HEK293T (cell line): ENCODE results near the gene IGF1R.

Experiments used
- CTCF ChIA-PET: fragments of 350-600 bp; formaldehyde crosslinking; extraction: SDS; loops from one replicate; lab custom pipeline; 2021; ENCODE audit warnings: antibody characterized with exemption, inconsistent platforms; lab: Yijun Ruan, JAX
- POLR2A ChIA-PET: fragments of 350-600 bp; formaldehyde crosslinking; extraction: SDS; loops from one replicate; lab custom pipeline; 2020; ENCODE audit warnings: antibody characterized with exemption, inconsistent platforms; lab: Yijun Ruan, JAX
- DNase-seq: peaks from one replicate; pipeline ENCODE4 v3.0.0; 2012; ENCODE audit warnings: mixed read lengths; ENCODE audit errors: extremely low spot score
- ARNT ChIP-seq: fragments of 450-650 bp; IDR thresholded peaks from 2 replicates; pipeline ENCODE4 v1.6.1; 2017; ENCODE audit warnings: mild to moderate bottlenecking
- BHLHE40 ChIP-seq: fragments of 450-650 bp; IDR thresholded peaks from 2 replicates; pipeline ENCODE4 v1.6.1; 2016; ENCODE audit warnings: mild to moderate bottlenecking, moderate library complexity, borderline replicate concordance
- CTBP1 ChIP-seq: fragments of 450-650 bp; IDR thresholded peaks from 2 replicates; pipeline ENCODE4 v1.6.1; 2016; ENCODE audit warnings: borderline replicate concordance
- ELF4 ChIP-seq: fragments of 450-650 bp; IDR thresholded peaks from 2 replicates; pipeline ENCODE4 v1.6.1; 2017; ENCODE audit warnings: antibody characterized with exemption
- FOXA1 ChIP-seq: fragments of 450-650 bp; IDR thresholded peaks from 2 replicates; pipeline ENCODE4 v1.6.1; 2016; ENCODE audit warnings: mild to moderate bottlenecking
- FOXK2 ChIP-seq: fragments of 450-650 bp; IDR thresholded peaks from 2 replicates; pipeline ENCODE4 v1.6.1; 2016; ENCODE audit warnings: mild to moderate bottlenecking
- FOXM1 ChIP-seq: fragments of 450-650 bp; IDR thresholded peaks from 2 replicates; pipeline ENCODE4 v1.6.1; 2017; ENCODE audit warnings: mild to moderate bottlenecking, borderline replicate concordance
- HDGF ChIP-seq: fragments of 450-650 bp; IDR thresholded peaks from 2 replicates; pipeline ENCODE4 v1.6.1; 2017; ENCODE audit warnings: antibody characterized with exemption, borderline replicate concordance
- L3MBTL2 ChIP-seq: fragments of 450-650 bp; conservative IDR thresholded peaks from 2 replicates; pipeline ENCODE4 v1.6.1; 2016; ENCODE audit warnings: mild to moderate bottlenecking
- LEF1 ChIP-seq: fragments of 450-650 bp; IDR thresholded peaks from 2 replicates; pipeline ENCODE4 v1.6.1; 2017; ENCODE audit warnings: mild to moderate bottlenecking, borderline replicate concordance
- NFRKB ChIP-seq: fragments of 450-650 bp; IDR thresholded peaks from 2 replicates; pipeline ENCODE4 v1.6.1; 2016; ENCODE audit warnings: mild to moderate bottlenecking, moderate library complexity
- SP1 ChIP-seq: fragments of 450-650 bp; IDR thresholded peaks from 2 replicates; pipeline ENCODE4 v1.6.1; 2017
- SUZ12 ChIP-seq: fragments of 450-650 bp; IDR thresholded peaks from 2 replicates; pipeline ENCODE4 v1.6.1; 2016; ENCODE audit warnings: mild to moderate bottlenecking
- TARDBP ChIP-seq: fragments of 450-650 bp; IDR thresholded peaks from 2 replicates; pipeline ENCODE4 v1.6.1; 2016
- ZNF384 ChIP-seq: fragments of 450-650 bp; IDR thresholded peaks from 2 replicates; pipeline ENCODE4 v1.6.1; 2016
- TF ChIP-seq, protein P1 (sequence below): fragments of 450-650 bp; IDR thresholded peaks from 2 replicates; pipeline ENCODE4 v1.6.1; 2016

Gene IGF1R

DNA sequence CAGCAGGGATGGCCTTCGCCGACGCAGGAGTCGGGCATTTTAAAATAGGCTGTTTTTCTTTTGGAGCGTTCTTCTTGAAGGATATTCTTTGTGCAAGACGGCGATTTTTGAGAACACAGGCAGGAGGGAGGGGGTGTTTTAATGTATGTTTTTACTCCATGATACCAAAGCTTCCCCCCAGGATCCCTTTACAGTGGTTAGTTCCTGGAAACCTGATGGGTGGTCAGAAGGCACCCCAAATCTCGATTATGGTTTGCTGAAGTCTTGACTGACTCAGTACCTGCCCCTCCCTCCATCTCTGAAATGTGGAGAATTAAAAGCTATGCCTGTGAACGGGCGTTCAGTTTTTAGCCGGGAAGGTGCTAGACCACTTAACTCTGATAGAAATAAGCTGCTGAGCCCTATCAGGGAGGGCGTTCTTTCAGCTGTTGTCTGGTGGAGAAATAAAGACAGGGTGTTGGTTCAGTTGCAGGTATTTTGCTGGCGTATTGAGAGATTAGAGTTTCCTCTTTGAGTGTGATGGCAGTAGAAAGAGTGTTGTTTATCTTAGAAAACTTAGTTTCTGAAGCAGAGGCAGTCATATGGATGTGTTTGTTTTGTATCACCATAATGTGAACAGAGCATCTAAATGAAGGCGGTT lies 3.4 kb downstream of the IGF1R start:
- CTCF ChIA-PET, result interaction anchor here (0.5 to 1.4 kb wide), 5 partner anchors 8 to 1069 kb away, joined by 3 to 4 read pairs (median 3); no protein-coding TSS in a partner anchor
- POLR2A ChIA-PET, result interaction anchor here (0.5 to 1.7 kb wide), 3 partner anchors 11 to 199 kb away, joined by 3 to 4 read pairs (median 3); no protein-coding TSS in a partner anchor
- no peak for DNase-seq
- TF ChIP-seq SP1 (no peak), L3MBTL2 (no peak), ARNT (no peak), FOXM1 (no peak), ZNF384 (no peak), CTBP1 (no peak), FOXA1 (no peak), TARDBP (no peak), FOXK2 (no peak), HDGF (no peak), NFRKB (no peak), SUZ12 (no peak), BHLHE40 (no peak), LEF1 (no peak), ELF4 (no peak)
- TF ChIP-seq, protein P1, sequence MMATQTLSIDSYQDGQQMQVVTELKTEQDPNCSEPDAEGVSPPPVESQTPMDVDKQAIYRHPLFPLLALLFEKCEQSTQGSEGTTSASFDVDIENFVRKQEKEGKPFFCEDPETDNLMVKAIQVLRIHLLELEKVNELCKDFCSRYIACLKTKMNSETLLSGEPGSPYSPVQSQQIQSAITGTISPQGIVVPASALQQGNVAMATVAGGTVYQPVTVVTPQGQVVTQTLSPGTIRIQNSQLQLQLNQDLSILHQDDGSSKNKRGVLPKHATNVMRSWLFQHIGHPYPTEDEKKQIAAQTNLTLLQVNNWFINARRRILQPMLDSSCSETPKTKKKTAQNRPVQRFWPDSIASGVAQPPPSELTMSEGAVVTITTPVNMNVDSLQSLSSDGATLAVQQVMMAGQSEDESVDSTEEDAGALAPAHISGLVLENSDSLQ, result no peak

DNA sequence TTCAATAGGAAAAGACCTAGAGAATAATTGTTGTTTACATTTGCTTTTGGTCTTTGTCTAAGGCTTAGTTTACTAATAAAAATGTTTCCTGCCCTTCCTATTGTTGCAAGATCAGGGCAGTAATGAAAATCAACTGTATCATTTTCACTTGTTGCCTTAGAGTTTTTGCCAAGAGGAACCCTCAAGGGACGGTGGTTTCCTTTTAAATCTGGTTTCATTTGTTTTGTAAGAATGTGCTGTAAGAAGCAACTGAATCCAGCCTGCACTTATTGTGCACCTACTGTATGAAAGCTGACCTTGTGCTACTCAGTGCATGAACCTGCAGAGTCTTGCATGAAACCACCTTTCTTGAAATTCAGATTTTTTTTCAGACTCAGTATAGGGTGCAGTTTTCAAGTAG lies 5.3 kb downstream of the IGF1R start:
- POLR2A ChIA-PET, result no interaction called here
- CTCF ChIA-PET, result interaction anchor here (1.2 to 1.3 kb wide), 2 partner anchors 134 kb away, joined by 5 to 8 read pairs; no protein-coding TSS in a partner anchor

DNA sequence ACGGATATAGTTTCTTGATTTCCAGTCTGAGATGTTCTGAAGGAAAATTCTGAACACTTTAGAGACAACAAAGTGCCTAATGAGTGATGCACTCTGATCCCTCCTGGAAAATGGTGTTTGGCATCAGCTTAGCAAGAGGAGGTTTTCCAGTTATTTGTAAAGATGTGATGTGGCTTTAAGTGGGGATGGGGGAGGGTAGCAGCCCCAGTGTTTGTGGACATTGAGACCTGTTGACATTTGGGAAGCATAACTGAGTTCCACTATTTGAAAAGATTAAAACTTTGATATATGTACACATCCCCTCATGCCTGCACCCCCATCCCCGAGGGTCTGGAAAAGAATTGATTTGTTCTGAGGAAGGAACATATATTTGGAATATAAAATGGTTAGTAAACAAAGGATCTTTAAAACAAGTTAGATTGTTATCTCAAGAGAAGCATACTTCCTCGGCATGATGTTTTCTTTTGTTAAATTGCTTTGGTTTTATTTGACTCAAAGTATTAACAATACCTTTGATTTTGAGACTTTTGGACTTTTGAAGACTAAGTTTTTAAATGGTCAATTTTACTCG lies 6.5 kb downstream of the IGF1R start:
- TF ChIP-seq ARNT (no peak), HDGF (no peak), TARDBP (no peak), L3MBTL2 (no peak), CTBP1 (no peak), LEF1 (no peak)
- TF ChIP-seq, protein P1, result no peak
- ChIA-PET CTCF (interaction anchor here (0.5 to 1.3 kb wide), 2 partner anchors 84 to 135 kb away, joined by 3 to 8 read pairs; no protein-coding TSS in a partner anchor), POLR2A (no interaction called here)
- no peak for DNase-seq

More for the DNA sequence above, 5.3 kb downstream of the IGF1R start:
- TF ChIP-seq FOXA1, result no peak
- no peak for TF ChIP-seq SP1
- no peak for TF ChIP-seq LEF1
- TF ChIP-seq FOXM1, result no peak
- DNase-seq, result no peak

DNA sequence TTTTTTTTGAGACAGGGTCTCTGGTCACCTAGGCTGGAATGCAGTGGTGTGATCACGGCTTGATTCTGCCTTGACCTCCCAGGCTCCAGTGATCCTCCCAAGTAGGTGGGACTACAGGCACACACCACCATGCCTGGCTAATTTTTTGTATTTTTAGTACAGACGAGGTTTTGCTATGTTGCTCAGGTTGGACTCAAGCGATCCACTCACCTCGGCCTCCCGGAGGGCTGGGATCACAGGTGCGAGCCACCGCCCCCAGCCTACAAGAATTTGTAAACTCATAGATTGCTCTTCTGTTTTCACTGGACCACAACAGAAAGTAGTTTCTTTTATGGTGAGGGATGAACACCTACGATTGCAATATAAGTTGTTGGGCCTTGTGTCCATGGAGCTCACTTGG lies 7.4 kb downstream of the IGF1R start:
- POLR2A ChIA-PET, result no interaction called here
- TF ChIP-seq SUZ12, result no peak
- TF ChIP-seq SP1, result no peak
- TF ChIP-seq ARNT, result no peak
- no peak for TF ChIP-seq ELF4
- TF ChIP-seq NFRKB, result no peak
- TF ChIP-seq HDGF, result no peak
- no peak for TF ChIP-seq FOXA1
- no peak for TF ChIP-seq CTBP1
- TF ChIP-seq LEF1, result no peak
- TF ChIP-seq BHLHE40, result no peak
- no peak for TF ChIP-seq TARDBP
- TF ChIP-seq, protein P1, result no peak
- CTCF ChIA-PET, result interaction anchor here (0.6 to 1.1 kb wide), 2 partner anchors 11 to 227 kb away, joined by 3 to 5 read pairs; no protein-coding TSS in a partner anchor
- no peak for DNase-seq

DNA sequence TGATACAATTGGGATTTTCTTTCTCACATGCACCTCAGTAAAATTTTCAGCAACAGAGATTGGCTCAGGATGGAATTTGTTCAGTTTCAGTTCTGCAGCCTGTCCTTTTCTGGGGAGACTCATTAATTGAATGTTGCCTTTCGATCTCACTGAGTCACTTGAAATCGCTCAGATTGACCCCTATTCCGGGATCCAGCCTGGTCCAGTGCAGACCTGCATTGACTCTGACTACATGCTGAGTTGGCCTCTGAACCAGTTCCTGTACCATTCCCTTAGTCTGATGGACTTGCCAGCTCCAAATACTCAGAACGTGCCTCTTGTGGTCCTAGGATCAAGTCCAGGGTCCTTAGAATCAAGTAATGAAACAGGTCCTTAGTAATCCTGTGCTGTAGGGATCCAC lies 9.4 kb downstream of the IGF1R start:
- POLR2A ChIA-PET, result no interaction called here
- DNase-seq, result no peak
- TF ChIP-seq CTBP1 (no peak), SP1 (no peak), FOXK2 (no peak), TARDBP (no peak), FOXA1 (no peak), L3MBTL2 (no peak), ELF4 (no peak), FOXM1 (no peak), NFRKB (no peak), LEF1 (no peak), ARNT (no peak), SUZ12 (no peak), BHLHE40 (no peak), ZNF384 (no peak), HDGF (no peak)
- TF ChIP-seq, protein P1, result no peak
- CTCF ChIA-PET, result interaction anchor here (0.6 to 1.6 kb wide), 5 partner anchors 9 to 139 kb away, joined by 4 to 9 read pairs (median 5); no protein-coding TSS in a partner anchor
